ENCODE results near the gene KIF14. TPM values are rescaled to one million over a fixed set of nuclear protein-coding genes. Genes with fewer than 3 reads are reported as not detected.

The KIF14 gene, protein sequence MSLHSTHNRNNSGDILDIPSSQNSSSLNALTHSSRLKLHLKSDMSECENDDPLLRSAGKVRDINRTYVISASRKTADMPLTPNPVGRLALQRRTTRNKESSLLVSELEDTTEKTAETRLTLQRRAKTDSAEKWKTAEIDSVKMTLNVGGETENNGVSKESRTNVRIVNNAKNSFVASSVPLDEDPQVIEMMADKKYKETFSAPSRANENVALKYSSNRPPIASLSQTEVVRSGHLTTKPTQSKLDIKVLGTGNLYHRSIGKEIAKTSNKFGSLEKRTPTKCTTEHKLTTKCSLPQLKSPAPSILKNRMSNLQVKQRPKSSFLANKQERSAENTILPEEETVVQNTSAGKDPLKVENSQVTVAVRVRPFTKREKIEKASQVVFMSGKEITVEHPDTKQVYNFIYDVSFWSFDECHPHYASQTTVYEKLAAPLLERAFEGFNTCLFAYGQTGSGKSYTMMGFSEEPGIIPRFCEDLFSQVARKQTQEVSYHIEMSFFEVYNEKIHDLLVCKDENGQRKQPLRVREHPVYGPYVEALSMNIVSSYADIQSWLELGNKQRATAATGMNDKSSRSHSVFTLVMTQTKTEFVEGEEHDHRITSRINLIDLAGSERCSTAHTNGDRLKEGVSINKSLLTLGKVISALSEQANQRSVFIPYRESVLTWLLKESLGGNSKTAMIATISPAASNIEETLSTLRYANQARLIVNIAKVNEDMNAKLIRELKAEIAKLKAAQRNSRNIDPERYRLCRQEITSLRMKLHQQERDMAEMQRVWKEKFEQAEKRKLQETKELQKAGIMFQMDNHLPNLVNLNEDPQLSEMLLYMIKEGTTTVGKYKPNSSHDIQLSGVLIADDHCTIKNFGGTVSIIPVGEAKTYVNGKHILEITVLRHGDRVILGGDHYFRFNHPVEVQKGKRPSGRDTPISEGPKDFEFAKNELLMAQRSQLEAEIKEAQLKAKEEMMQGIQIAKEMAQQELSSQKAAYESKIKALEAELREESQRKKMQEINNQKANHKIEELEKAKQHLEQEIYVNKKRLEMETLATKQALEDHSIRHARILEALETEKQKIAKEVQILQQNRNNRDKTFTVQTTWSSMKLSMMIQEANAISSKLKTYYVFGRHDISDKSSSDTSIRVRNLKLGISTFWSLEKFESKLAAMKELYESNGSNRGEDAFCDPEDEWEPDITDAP (N-terminal part only)
- polyA plus RNA-seq (2013, experiment 1 of 2): 16.0 TPM
- 20.7 TPM for polyA plus RNA-seq (2013, experiment 2 of 2)

DNA sequence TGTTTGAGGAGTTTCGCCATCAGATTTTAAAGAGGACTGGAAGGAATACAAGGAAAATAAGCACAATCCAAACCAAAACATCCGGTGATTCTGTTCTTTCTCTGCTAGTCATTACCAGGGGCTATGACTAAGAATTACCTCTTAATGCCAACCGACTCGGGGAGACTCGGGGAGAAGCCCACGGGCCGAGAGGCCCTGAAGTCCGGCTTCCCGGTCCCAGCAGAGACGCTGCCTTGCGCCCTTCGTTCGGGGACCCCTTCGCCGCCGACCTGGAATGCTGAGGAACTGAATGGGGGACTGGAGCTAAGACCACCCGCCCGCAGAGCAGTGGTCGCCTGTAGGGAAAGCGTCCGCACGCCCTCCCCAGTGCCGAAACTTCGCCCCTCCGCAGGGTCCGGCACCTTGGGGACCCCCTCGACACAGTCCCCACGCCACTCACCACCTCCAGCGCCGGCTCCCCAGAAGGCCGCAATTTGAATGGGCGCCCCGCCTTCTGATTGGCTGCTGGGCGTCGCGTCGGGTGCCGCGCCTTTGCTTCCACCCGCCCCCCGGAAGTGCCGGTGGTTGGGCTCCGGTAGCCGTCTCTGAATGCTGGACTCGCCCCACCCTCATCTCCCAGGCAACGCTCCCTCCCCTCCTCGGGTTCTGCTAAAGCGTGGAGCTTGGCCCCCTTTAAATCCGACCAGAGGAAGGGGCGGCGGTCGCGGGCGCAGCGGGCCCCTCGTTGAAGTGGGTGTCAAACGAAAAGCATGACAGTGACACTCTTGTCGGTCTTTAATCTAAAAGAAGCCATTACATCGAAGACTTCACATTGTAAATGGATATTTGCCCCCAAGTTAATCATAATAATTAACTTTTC lies at the start of gene KIF14:
KIF14 (minus strand) TSS at position 479 of the 859 bp plus-strand sequence. CDS start 2,028 bp downstream, outside the sequence.
- H3K36me3 ChIP-seq (ENCODE audit: control insufficient read depth, insufficient read depth, low read length): peaks cover 21% of the 10 kb centered on the region
- no peaks in the 10 kb centered on the region for H3K9me3 ChIP-seq (ENCODE audit: control insufficient read depth, low read length)
- H3K4me1 ChIP-seq (ENCODE audit: control insufficient read depth, insufficient read depth, low read length, poor library complexity, severe bottlenecking): peaks cover 13% of the 10 kb centered on the region
- 0% methylated on average over 42 to 57 of the region's 59 CpGs for WGBS, 2 experiments (ENCODE audit: insufficient coverage in 2 of 2)
- H3K27ac ChIP-seq (ENCODE audit: low read depth, low read length, severe bottlenecking): peak within 1 kb of the TSS; percentile 88
- H3K4me3 ChIP-seq (ENCODE audit: extremely low read depth, insufficient read depth, low read length, poor library complexity, severe bottlenecking): peak within 1 kb of the TSS; percentile 80

DNA sequence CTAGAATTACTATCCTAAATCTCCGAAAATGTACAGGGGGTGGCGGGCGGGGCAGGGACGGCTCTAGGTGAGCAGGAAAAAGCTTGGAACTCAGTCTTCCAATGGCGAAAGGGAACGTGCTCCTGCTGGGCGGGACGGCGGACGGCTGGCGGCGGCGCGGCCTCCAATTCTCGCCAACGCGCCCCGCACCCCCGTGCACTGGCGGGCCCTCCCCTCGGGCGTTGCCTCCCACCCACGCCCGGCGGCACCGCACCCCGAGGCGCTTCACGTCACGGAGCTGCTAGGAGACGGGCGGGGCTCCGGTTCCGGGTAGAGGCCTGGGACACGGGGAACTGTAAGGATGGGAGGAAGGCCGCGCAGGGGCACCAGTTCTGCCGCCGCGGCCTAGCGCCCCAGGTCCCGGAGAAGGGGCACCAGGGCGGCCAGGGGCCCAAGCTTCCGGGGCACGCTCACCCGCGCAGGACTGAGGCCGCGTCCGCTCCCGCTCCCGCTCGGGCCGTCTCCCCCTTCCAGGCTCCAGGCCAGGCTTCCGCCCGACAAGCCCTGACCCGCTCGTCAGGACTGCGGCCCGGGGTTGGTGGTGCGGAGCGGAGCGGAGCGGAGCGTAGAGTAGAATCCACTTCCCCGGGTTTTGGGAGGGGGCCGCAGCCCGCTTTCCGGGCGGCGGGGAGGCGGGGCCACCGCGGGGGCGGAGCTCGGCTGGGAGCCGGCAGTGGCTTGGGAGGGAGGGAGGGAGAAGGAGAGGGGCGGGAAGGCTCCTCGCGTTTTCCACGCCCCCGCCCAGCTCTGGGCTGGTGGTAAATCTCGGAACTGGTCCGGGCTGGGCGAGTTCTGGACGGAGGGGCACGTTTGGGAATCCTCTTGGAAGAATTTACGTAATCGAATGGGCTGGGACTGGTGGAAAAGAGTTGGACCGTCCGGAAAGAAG lies 49.0 kb upstream of the KIF14 start, which contains the start of gene DDX59:
DDX59 (minus strand) TSS at position 594 of the 928 bp plus-strand sequence. CDS start 3,167 bp downstream, outside the sequence.
- 0% methylated on average over 37 to 60 of the region's 91 CpGs for WGBS, 2 experiments (ENCODE audit: insufficient coverage in 2 of 2)
- H3K27ac ChIP-seq (ENCODE audit: low read depth, low read length, severe bottlenecking): peak within 1 kb of the TSS; percentile 100
- H3K9me3 ChIP-seq (ENCODE audit: control insufficient read depth, low read length): no peaks in the 10 kb centered on the region
- H3K36me3 ChIP-seq (ENCODE audit: control insufficient read depth, insufficient read depth, low read length): peaks cover 25% of the 10 kb centered on the region
- H3K4me1 ChIP-seq (ENCODE audit: control insufficient read depth, insufficient read depth, low read length, poor library complexity, severe bottlenecking): peaks cover 13% of the 10 kb centered on the region
- peak within 1 kb of the TSS; percentile 70 for H3K4me3 ChIP-seq (ENCODE audit: extremely low read depth, insufficient read depth, low read length, poor library complexity, severe bottlenecking)

DNA sequence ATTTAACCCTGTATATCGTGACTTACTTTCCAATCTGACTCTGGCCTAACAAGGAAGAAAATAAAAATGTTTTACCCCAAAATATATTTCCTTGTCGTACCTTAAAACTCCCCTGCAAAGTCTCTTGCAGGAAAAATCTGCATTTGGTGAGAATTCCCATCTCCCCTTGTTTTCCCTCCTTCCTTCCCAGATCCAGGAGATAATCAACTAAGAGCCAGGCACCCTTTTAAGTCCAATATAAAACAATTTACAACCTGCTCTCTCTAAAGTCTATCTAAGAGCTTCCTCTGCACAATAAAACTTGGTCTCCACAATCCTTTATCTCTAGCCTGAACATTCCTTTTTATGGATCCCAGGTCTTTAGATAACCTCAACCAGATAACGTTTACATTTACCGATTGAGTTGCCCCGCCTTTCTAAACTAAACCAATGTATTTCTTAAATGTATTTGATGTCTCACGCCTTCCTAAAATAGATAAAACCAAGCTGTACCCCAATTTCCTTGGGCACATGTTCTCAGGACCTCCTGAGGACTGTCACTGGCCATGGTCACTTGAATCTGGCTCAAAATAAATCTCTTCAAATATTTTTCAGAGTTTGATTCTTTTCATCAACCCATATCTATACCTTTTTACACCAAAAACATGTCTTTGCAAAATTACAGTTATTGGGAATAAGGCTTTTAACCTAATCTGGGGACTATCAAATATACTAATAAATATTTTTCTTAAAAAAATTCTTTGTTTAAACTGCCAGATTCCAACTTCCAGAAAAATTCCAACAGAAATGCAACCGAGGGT lies 48.2 kb upstream of the KIF14 start:
- Histone ChIP-seq H3K36me3 (ENCODE audit: control insufficient read depth, insufficient read depth, low read length) (peaks cover 34% of the 10 kb centered on the region), H3K4me1 (ENCODE audit: control insufficient read depth, insufficient read depth, low read length, poor library complexity, severe bottlenecking) (peaks cover 13% of the 10 kb centered on the region), H3K9me3 (ENCODE audit: control insufficient read depth, low read length) (no peaks in the 10 kb centered on the region), H3K27ac (ENCODE audit: low read depth, low read length, severe bottlenecking) (peak overlapping the region; percentile 100), H3K4me3 (ENCODE audit: extremely low read depth, insufficient read depth, low read length, poor library complexity, severe bottlenecking) (peak overlapping the region; percentile 70)
- WGBS, 2 experiments (ENCODE audit: insufficient coverage in 2 of 2): 27 to 43% methylated on average over 2 to 6 of the region's 7 CpGs

DNA sequence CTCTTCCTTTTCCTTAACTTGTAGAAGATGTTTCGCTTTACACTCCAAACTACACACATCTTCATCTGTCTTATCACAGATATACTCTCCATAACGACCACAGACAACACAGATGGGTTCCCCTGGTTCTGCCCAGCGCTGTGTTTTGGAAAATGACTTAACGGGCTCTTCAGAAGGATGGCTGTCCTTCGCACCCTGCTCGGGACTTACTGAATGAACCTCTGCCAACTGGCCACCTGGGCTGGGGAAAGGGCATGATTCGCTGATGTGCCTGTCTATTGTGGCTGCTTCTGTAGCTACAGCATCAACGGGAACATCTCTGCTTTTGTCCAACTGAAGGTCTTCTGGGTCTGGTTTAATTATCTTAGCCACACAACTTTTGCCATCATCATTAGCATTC lies 45.8 kb upstream of the KIF14 start:
- Histone ChIP-seq H3K36me3 (ENCODE audit: control insufficient read depth, insufficient read depth, low read length) (peaks cover 56% of the 10 kb centered on the region), H3K9me3 (ENCODE audit: control insufficient read depth, low read length) (no peaks in the 10 kb centered on the region), H3K27ac (ENCODE audit: low read depth, low read length, severe bottlenecking) (no peak overlapping the region), H3K4me3 (ENCODE audit: extremely low read depth, insufficient read depth, low read length, poor library complexity, severe bottlenecking) (no peak overlapping the region), H3K4me1 (ENCODE audit: control insufficient read depth, insufficient read depth, low read length, poor library complexity, severe bottlenecking) (peaks cover 13% of the 10 kb centered on the region)
- WGBS, 2 experiments (ENCODE audit: insufficient coverage in 2 of 2): 90 to 96% methylated on average over 6 to 8 of the region's 8 CpGs

GRCh38 chr1:200665861-200666260 lies 45.3 kb upstream of the KIF14 start:
- no peak overlapping the region for H3K4me3 ChIP-seq (ENCODE audit: extremely low read depth, insufficient read depth, low read length, poor library complexity, severe bottlenecking)
- H3K4me1 ChIP-seq (ENCODE audit: control insufficient read depth, insufficient read depth, low read length, poor library complexity, severe bottlenecking): peaks cover 10% of the 10 kb centered on the region
- H3K9me3 ChIP-seq (ENCODE audit: control insufficient read depth, low read length): no peaks in the 10 kb centered on the region
- peaks cover 59% of the 10 kb centered on the region for H3K36me3 ChIP-seq (ENCODE audit: control insufficient read depth, insufficient read depth, low read length)
- no peak overlapping the region for H3K27ac ChIP-seq (ENCODE audit: low read depth, low read length, severe bottlenecking)
- WGBS, 2 experiments (ENCODE audit: insufficient coverage in 2 of 2): 66 to 75% methylated on average over 2 of the region's 2 CpGs

DNA sequence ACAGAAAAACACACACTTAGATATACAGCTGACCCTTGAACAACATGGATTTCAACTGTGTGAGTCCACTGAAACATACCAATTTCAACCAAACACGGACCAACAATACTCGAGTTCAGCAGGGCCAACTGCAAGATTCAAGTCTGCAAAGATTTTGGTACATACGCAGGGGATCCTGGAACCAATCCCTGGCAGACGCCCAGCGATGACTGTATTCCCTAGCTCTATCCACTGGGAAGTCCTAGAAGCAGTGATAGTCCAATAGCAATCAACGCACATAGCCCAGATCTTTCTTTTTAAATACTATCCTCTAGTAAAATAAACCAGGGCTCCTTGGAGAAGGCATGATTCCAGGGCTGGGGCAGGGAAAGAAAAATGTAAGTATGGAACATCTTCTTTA lies 40.2 kb upstream of the KIF14 start:
- Histone ChIP-seq H3K36me3 (ENCODE audit: control insufficient read depth, insufficient read depth, low read length) (peaks cover 83% of the 10 kb centered on the region), H3K9me3 (ENCODE audit: control insufficient read depth, low read length) (no peaks in the 10 kb centered on the region), H3K27ac (ENCODE audit: low read depth, low read length, severe bottlenecking) (no peak overlapping the region), H3K4me3 (ENCODE audit: extremely low read depth, insufficient read depth, low read length, poor library complexity, severe bottlenecking) (no peak overlapping the region), H3K4me1 (ENCODE audit: control insufficient read depth, insufficient read depth, low read length, poor library complexity, severe bottlenecking) (peaks cover 9% of the 10 kb centered on the region)
- WGBS, 2 experiments (ENCODE audit: insufficient coverage in 2 of 2): 96% methylated on average over 5 of the region's 6 CpGs

- WGBS, 2 experiments (ENCODE audit: insufficient coverage in 2 of 2): 100% methylated on average over 1 of the region's 1 CpG; no CpG with 5 or more reads in 1 of the 2 experiments
- Histone ChIP-seq H3K36me3 (ENCODE audit: control insufficient read depth, insufficient read depth, low read length) (peaks cover 82% of the 10 kb centered on the region), H3K4me1 (ENCODE audit: control insufficient read depth, insufficient read depth, low read length, poor library complexity, severe bottlenecking) (peaks cover 17% of the 10 kb centered on the region), H3K9me3 (ENCODE audit: control insufficient read depth, low read length) (no peaks in the 10 kb centered on the region), H3K27ac (ENCODE audit: low read depth, low read length, severe bottlenecking) (peak overlapping the region; percentile 80), H3K4me3 (ENCODE audit: extremely low read depth, insufficient read depth, low read length, poor library complexity, severe bottlenecking) (no peak overlapping the region)
These were observed 38.7 kb upstream of the KIF14 start for GRCh38 chr1:200659269-200659668.

DNA sequence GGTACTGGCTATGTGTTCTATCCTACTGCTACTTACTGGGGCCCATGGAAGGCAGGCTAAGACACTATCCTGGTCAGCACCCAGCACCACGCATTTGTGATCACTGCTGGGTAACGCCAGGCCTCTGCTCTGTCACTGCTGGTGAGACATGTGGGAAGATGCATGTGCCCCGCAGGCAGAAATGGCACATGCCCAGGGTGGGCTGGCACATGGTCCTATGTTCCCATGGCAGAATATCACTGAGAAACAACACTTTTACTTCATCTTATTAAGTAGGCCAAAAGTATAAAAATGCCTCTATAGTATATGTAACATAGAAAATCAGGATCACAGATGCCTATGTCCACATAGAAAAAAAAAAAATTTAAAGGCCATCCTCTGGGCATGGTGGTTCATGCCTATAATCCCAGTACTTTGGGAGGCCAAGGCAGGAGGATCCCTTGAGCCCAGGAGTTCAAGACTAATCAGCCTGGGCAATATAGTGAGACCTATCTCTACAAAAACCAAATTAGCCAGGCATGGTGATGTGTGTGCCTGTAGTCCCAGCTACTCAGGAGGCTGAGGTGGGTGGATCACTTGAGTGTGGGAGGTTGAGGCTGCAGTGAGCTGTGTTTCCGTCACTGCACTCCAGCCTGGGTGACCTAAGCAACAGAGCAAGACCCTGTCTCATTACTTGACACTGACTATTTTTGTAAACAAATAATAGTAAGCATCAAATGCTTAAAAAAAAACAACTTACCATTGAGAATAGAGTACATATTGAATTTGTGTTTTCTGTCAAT lies 37.7 kb upstream of the KIF14 start:
- Histone ChIP-seq H3K4me3 (ENCODE audit: extremely low read depth, insufficient read depth, low read length, poor library complexity, severe bottlenecking) (no peak overlapping the region), H3K27ac (ENCODE audit: low read depth, low read length, severe bottlenecking) (no peak overlapping the region), H3K9me3 (ENCODE audit: control insufficient read depth, low read length) (no peaks in the 10 kb centered on the region), H3K36me3 (ENCODE audit: control insufficient read depth, insufficient read depth, low read length) (peaks cover 84% of the 10 kb centered on the region), H3K4me1 (ENCODE audit: control insufficient read depth, insufficient read depth, low read length, poor library complexity, severe bottlenecking) (peaks cover 17% of the 10 kb centered on the region)
- WGBS, 2 experiments (ENCODE audit: insufficient coverage in 2 of 2): 96 to 100% methylated on average over 3 of the region's 4 CpGs
